Glutamatergic neuron (in vitro differentiated cells): ENCODE measurements around the gene C1orf159. TPM values are rescaled to one million over a fixed set of nuclear protein-coding genes. Genes with fewer than 3 reads are reported as not detected.

ENCODE experiments used
- DNase-seq: peaks from one replicate; pipeline ENCODE4 v3.0.0; 2022
- H3K27ac Mint-ChIP-seq: one replicate; pipeline ENCODE4 v1.8.0; 2020; ENCODE audit warnings: mild to moderate bottlenecking, mixed read lengths, inconsistent platforms; ENCODE audit not compliant: unreplicated experiment
- H3K27me3 Mint-ChIP-seq: one replicate; pipeline ENCODE4 v1.8.0; 2020; ENCODE audit warnings: mild to moderate bottlenecking, moderate library complexity, mixed read lengths, inconsistent platforms; ENCODE audit not compliant: unreplicated experiment
- H3K36me3 Mint-ChIP-seq: one replicate; pipeline ENCODE4 v1.8.0; 2020; ENCODE audit warnings: mild to moderate bottlenecking, mixed read lengths, inconsistent platforms; ENCODE audit not compliant: unreplicated experiment
- H3K4me1 Mint-ChIP-seq: one replicate; pipeline ENCODE4 v1.8.0; 2020; ENCODE audit warnings: mild to moderate bottlenecking, low read depth, mixed read lengths, inconsistent platforms; ENCODE audit not compliant: unreplicated experiment
- H3K4me3 Mint-ChIP-seq: one replicate; pipeline ENCODE4 v1.8.0; 2020; ENCODE audit warnings: mild to moderate bottlenecking, mixed read lengths, inconsistent platforms; ENCODE audit not compliant: unreplicated experiment
- H3K9me3 Mint-ChIP-seq: one replicate; pipeline ENCODE4 v1.8.0; 2020; ENCODE audit warnings: mild to moderate bottlenecking, moderate library complexity, mixed read lengths, inconsistent platforms; ENCODE audit not compliant: unreplicated experiment
- total RNA-seq: library from RNA; stranded (reverse); fragmentation: NEBNext Ultra II Directional; extraction: Animal tissue kit (Norgen Biotek cat#: 25700); gene quantifications from one replicate; pipeline ENCODE4 v1.2.1, GENCODE V29; 2021; ENCODE audit not compliant: unreplicated experiment
- TF ChIP-seq, protein P1 (sequence below): fragments of 200-600 bp; sonication (generic); IDR thresholded peaks from one replicate; pipeline ENCODE4 v1.5.0; 2021; ENCODE audit not compliant: partially characterized antibody, unreplicated experiment

Gene C1orf159
- total RNA-seq, 1 donor from 2014 or later: 24.5 TPM

DNA sequence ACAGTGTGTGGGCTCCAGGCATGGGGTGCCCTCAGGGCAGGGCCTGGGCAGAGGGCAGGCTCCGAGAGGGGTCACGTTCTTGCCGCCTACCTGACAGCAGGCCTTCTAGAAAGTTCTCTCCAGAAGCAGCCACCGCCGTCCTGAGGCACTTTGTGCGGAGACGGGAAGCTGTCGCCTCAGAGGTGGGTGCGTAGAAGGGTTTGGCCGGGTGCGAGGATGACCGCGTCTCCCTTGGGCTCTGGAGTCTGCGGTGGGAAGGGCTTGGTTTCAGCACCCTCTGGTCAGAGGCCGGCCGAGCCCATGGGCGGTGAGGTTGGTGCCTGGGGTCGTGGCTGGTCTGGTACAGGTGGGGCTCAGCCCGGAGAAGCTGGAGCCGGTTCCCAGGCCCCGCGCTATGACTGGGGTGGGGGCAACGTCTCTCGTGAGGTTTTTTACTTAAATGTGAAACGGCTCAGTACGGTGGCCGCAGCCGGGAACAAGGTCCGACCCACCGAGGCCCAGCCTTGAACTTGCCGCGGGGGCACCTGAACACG is 47.7 kb upstream of the C1orf159 start:
- Mint-ChIP-seq H3K27me3 (peaks cover 47% of the 10 kb centered on the region), H3K9me3 (peaks cover 46% of the 10 kb centered on the region), H3K4me3 (peak overlapping the region; percentile 70), H3K36me3 (no peaks in the 10 kb centered on the region), H3K27ac (no peak overlapping the region), H3K4me1 (peaks cover 4% of the 10 kb centered on the region)
- DNase-seq: no peak
- TF ChIP-seq, protein P1, sequence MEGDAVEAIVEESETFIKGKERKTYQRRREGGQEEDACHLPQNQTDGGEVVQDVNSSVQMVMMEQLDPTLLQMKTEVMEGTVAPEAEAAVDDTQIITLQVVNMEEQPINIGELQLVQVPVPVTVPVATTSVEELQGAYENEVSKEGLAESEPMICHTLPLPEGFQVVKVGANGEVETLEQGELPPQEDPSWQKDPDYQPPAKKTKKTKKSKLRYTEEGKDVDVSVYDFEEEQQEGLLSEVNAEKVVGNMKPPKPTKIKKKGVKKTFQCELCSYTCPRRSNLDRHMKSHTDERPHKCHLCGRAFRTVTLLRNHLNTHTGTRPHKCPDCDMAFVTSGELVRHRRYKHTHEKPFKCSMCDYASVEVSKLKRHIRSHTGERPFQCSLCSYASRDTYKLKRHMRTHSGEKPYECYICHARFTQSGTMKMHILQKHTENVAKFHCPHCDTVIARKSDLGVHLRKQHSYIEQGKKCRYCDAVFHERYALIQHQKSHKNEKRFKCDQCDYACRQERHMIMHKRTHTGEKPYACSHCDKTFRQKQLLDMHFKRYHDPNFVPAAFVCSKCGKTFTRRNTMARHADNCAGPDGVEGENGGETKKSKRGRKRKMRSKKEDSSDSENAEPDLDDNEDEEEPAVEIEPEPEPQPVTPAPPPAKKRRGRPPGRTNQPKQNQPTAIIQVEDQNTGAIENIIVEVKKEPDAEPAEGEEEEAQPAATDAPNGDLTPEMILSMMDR: no peak

DNA sequence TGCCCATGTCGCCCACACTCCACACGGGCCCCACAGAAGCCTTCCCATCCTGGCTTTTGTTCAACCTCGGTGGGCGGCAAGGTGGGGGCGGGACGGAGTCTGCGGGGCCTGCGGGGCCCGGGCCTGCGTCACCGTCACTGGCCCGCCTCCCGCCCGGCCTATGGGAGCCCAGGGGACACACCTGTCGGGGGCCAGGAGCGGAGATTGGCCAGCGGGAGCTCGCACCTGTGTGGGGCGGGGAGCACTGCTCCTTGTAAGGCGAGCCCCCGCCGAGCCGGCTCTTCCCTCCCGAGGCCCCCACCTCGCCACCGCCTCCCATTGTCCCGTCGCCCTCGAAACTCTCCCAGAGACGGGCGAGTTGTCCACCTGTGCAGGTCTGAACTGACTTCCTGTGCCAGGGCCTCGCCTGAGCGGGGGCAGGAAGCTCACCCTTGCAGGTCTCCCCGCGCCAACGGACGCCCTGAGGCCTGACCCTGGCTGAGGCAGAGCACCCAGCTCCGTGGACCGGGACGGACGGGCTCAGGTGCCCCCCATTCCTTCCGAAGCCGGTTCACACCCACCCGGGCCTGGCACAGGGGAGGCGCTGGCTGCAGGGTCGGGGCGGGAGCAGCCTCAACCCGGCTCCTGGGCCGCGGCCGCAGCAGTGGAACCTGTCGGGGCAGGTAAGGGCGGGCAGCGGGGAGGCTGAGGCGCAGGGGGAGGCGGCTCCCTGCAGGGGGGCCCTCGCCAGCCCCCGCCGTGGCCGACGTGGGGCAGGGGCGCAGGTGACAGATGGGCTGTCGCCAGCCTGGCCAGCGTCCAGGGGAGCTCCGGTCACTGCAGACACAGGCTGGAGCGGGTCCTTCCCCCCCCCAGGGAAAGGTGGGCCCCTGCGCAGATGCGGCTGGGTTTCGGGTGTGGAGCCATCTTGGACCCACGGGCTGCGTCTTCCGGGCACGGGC is 47.0 kb upstream of the C1orf159 start:
- Mint-ChIP-seq H3K27me3 (peaks cover 47% of the 10 kb centered on the region), H3K4me3 (no peak overlapping the region), H3K36me3 (no peaks in the 10 kb centered on the region), H3K27ac (no peak overlapping the region), H3K4me1 (peaks cover 4% of the 10 kb centered on the region), H3K9me3 (peaks cover 46% of the 10 kb centered on the region)
- TF ChIP-seq, protein P1: no peak
- DNase-seq: no peak

DNA sequence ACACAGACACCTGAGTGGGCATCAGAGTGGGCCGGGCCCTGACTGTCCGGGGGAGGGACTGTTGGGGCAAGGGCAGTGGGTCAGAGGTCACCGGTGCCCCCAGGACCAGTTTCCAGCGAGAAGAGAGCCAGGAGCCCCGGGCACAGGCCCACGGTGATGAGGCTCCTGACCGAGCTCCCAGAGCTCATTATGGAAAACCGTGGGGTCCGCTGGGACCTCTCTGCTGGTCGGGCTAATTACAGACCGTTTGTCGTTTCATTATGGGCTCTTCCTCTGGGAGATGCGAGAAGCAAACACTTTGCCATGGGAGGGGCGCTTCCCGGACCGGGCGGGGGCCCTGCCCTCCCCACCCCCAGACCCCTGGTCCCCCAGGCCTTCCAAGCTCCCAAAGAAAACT is 45.8 kb upstream of the C1orf159 start:
- Mint-ChIP-seq H3K4me1 (peaks cover 4% of the 10 kb centered on the region), H3K9me3 (peaks cover 52% of the 10 kb centered on the region), H3K27ac (no peak overlapping the region), H3K36me3 (no peaks in the 10 kb centered on the region), H3K4me3 (no peak overlapping the region), H3K27me3 (peaks cover 53% of the 10 kb centered on the region)
- peak; percentile 78 for DNase-seq
- TF ChIP-seq, protein P1: no peak

DNA sequence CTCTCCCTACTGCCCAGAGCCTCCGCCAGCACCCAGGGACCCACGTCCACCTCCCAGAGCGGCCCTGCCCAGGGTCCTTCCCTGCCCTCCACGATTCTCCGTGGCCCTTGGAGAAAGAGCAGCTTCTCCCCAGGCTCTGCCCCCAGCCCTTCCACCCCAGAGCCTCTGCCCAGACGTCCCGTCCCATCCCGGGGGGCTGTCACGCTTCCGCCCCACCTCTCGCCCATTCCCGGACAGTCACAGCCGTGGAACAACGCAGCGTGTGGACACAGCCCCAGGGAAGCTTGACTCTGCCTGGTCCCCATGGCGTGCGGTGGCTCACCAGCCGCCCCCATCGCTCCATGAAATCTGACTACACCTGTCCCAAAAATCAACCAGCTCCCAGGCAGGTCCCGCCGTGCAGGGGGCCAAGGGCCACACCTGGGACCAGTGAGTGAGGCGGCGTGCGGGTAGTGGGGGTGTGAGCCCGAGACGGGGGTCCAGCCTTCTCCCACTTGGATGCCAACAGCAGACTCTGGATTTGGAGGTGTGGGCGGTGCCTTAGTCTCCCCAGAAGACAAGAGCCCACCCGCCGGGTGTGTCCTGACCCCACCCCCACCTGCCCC is 45.3 kb upstream of the C1orf159 start:
- no peak overlapping the region for H3K27ac Mint-ChIP-seq

More for the DNA sequence above, 45.3 kb upstream of the C1orf159 start:
- DNase-seq: no peak
- H3K27me3 Mint-ChIP-seq: peaks cover 58% of the 10 kb centered on the region
- H3K36me3 Mint-ChIP-seq: no peaks in the 10 kb centered on the region
- peaks cover 4% of the 10 kb centered on the region for H3K4me1 Mint-ChIP-seq
- H3K9me3 Mint-ChIP-seq: peaks cover 56% of the 10 kb centered on the region
- H3K4me3 Mint-ChIP-seq: no peak overlapping the region
- TF ChIP-seq, protein P1: no peak
